ENCODE measurements around the gene MTTP.

- TF ChIP-seq CTCF (conservative IDR thresholded peaks at IDR 0.05) (no peak), ZFX (IDR thresholded peaks at IDR 0.05) (no peak)
These were observed 95.9 kb downstream of the MTTP start for GRCh38 chr4:99670409-99671073.
